ENCODE results near the gene PRR35.

DNA sequence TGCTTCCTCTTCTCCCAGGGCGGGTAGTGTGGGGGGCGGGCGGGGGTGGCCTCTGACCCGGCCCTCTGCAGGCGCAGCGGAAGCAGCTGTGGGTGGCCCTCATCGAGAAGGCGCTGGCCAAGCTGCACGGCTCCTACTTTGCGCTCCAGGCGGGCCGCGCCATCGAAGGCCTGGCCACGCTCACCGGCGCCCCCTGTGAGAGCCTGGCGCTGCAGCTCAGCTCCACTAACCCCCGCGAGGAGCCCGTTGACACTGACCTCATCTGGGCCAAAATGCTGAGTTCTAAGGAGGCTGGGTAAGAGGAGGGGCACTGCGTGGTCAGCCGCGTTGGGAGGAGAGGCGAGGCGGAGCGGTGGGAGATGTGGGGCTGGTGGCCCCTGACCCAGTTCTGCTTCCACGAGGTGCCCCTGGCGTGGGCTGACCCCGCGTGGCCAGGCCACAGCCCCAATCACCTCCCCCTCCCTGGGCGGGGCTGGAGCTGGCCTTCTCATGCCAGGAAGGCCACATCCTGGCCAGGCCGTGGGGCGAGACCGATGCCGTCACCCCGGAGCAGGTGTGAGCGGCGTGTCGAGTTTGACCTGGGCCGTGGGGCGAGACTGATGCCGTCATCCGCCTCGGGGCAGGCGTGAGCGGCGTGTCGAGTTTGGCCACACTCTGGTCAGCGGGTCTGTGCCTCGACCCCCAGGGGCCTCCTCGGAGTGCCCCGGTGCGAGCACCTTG is 10.5 kb upstream of the PRR35 start:
- no peak for TF ChIP-seq POLR2A (IDR thresholded peaks at IDR 0.05)
- TF ChIP-seq, protein P1, sequence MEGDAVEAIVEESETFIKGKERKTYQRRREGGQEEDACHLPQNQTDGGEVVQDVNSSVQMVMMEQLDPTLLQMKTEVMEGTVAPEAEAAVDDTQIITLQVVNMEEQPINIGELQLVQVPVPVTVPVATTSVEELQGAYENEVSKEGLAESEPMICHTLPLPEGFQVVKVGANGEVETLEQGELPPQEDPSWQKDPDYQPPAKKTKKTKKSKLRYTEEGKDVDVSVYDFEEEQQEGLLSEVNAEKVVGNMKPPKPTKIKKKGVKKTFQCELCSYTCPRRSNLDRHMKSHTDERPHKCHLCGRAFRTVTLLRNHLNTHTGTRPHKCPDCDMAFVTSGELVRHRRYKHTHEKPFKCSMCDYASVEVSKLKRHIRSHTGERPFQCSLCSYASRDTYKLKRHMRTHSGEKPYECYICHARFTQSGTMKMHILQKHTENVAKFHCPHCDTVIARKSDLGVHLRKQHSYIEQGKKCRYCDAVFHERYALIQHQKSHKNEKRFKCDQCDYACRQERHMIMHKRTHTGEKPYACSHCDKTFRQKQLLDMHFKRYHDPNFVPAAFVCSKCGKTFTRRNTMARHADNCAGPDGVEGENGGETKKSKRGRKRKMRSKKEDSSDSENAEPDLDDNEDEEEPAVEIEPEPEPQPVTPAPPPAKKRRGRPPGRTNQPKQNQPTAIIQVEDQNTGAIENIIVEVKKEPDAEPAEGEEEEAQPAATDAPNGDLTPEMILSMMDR (IDR thresholded peaks at IDR 0.05 in 4 of 5, conservative IDR thresholded peaks at IDR 0.05 in 1 of 5), result no peak

All from gastrocnemius medialis (tissue), 4 donors.